Astrocyte of the hippocampus (primary cell): ENCODE results near the gene IFNAR1.
A peak's percentile ranks its signal among the peaks of the same experiment; 100 is the strongest.
"Not testable (repeated sequence)": the region's sequence is repeated elsewhere in the genome, so short reads cannot be mapped to it uniquely, and the experiment has no call there.

Source experiments
- DNase-seq: peaks from one replicate; pipeline ENCODE4 v3.0.0; 2011; ENCODE audit warnings: low read depth, low spot score

IFNAR1 gene

DNA sequence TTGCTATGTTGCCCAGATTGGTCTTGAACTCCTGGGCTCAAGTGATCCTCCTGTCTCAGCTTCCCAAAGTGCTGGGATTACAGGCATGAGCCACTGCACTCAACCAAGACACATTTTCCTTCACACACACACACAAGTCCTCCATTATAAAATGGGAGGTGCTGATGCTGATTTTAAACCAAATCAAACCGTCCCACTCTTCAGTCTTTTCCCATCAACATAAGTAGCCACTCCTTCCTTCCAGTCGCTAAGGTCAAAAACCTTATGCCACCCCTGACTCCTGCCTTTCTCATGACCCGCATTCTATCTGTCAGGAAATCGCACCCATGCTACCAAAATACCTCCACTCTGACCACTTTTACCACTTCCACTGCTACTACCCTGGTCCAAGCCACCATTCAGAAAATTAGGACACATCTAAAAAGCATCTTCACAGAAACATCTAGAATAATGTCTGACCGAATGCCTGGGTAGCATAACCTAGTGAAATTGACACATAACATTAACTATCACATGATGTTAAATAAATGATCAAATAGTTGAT lies 50.4 kb downstream of the IFNAR1 start:
- DNase-seq = no peak

DNA sequence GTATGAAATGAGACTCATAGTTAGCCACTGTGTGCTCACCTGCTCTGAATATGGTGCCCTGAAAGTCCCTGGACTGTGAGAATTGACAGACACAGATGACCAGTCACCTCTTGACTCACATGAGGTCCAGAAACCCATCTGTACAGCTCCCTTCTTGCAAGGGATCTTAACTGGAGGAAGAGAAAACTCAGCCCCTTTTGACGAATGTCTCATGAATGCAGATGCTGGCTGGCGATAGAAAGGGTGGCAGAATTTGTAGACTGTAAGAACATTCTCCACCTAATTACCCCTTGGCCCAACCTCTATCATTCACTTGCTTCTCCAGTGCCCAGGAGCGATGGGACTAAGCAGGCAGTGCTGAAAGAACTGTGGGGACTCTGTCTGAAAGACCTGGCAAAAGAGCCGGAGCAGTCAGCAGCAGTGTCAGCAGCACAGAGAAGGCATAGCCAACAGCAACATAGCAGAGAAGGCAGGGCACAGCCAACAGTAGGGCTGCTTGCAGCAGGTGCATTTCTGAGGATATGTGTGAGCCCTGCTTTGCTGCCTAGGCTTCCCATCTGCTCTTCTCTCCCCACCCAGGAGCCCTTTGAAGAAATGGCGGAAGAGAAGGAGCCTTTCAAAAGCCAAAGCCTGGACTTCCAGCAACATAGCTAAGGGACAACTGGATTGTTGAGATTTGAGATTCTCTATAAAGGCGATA lies 52.6 kb downstream of the IFNAR1 start:
- DNase-seq = no peak

DNA sequence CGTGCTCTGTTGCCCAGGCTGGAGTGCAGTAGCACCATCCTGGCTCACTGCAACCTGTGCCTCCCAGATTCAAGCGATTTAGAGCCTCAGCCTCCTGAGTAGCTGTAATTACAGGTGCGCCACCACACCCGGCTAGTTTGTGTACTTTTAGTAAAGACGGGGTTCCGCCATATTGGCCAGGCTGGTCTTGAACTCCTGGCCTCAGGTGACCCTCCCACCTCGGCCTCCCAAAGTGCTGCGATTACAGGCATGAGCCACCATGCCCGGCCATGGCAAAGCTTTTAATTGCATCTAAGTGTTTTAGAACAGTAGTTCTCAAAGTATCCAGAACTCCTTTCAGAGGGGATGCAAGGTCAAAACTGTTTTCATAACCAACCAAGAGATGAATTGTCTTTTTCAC lies 53.3 kb downstream of the IFNAR1 start:
- DNase-seq = no peak

DNA sequence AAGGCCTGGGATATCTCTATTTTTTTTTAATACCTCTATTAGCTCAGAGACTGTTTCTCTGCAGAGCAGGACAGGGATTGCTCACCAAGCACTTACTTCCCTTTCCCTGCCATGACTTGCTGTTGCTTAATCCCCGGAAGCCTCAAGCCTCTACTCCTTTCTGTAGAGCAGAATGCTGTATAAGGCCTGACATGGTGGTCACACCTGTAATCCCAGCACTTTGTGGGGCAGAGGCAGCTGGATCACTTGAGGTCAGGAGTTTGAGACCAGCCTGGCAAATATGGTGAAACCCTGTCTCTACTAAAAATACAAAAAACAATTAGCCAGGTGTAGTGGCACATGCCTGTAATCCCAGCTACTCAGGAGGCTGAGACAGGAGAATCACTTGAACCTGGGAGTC lies 55.2 kb downstream of the IFNAR1 start:
- DNase-seq = not testable (repeated sequence)

DNA sequence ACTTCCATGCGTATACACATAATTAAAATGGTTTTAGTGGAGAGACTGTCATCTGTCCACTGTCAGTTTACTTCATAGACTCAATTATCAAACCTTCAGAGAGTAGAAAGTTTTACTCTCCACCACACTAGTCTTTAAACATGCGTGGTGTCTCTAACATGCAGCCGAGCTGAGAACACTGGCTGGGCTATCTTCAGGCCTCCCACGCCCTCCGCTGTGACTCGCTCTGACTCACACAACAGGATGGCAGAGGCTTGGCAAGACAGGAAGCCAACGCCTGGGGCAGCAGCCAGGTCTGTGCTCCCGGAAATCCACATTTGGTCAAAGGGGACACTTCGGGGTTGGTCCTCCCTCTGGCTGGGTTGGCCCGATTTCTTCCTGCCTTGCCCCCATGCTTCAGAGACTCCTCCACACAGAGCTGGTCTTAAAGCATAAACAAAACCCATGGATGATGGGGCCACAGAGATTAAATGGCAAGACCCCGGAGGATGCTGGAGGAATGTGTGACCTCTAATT lies 55.8 kb downstream of the IFNAR1 start:
- DNase-seq = peak; percentile 96

DNA sequence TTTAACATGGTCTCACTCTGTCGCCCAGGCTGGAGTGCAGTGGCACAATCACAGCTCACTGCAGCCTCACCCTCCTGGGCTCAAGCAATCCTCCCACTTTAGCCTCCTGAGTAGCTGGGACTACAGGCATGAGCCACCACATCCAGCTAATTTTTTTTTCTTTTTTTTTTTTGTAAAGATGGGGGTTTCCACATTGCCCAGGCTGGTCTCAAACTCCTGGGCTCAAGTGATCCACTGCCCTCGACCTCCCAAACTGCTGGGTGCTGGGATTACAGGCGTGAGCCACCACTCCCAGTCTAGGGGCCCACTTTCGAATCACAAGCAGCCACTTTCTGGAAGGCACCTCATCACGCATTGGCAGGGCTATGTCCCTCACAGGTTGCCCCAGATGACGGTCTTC lies 56.6 kb downstream of the IFNAR1 start:
- not testable (repeated sequence) for DNase-seq

DNA sequence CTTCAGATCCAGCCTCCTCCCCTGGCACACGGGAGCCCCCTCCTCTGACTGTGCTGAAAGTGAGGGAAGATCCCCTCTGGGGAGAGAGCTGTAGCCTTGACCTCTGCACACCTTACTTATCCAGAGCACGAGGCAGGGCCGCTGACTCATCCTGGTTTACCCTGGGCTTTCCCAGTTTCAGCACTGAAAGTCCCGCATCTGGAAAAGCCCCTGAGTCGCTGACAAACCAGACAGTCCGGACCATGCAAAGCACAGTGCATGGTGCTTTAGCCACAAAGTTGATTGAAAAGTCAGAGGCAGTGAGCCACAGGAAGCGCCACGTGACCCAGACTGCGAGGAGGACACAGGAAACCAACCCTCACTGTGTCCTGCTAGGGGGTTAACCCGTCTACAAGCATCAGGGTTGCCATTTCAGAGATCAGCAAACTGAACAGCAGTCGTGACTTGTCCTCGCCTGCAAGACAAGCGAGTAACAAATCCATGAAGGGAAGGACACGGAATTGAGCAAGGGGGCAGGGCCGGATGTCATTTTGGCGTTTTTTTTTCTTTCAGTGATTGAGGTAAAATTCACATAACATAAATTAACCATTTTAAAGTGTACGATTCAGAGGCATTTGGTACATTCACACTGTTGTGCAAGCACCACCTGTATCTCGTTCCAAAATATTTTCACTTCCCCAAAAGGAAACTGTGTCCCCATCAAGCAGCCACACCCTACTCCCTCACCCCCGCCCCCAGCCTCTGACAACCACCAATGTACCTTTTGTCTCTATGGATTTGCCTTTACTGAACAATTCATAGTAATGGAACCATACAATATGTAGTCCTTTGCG lies 58.5 kb downstream of the IFNAR1 start:
- DNase-seq = peak; percentile 88

DNA sequence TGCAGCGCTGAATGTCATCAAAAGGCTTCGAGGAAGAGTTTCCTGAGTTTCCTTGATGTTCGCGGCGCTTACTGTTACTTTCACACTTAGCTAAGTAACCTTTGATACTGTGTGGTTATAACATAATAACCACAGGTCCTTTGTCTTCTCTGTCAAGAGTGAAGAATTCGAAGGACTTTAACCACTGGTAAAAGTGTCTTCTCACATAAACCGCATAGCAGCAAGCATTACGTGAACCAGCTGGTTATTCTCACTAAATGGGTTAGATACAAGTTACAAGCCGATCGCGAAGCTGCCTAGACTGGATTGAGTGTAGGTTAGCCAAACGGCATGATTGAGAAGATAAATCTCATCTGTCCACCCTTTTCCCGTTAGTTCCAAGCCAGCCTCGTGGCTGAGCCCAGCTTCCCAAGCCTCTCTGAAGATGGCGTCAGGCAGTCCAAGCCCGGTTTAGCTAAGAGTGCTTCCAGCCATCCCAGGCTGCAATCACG lies 60.1 kb downstream of the IFNAR1 start:
- peak; percentile 73 for DNase-seq

DNA sequence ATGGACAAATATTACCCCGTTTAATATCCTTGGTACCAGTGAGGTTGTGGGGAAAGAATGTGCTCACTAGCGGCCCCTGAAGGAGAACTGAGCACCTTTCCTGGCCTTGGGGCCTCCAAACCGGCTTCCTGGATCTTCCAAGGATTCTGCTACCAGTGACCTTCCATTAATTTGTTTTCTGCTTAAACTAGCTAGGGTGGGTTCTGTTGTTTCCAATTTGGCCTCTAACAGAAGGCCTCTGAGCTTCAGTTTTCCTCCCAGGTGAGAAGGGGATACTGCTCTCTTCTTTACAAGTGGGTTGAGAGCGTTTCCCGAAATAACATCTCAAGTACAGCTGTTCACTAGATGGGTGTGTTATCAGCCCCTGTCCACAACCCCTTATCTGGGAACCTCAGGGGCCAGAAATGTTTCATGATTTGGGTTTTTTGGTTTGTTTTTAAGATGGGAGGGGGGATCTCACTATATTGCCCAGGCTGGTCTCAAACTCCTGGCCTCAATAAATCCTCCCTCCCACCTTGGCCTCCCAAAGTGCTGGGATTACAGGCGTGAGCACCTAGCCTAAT lies 61.5 kb downstream of the IFNAR1 start:
- no peak for DNase-seq

DNA sequence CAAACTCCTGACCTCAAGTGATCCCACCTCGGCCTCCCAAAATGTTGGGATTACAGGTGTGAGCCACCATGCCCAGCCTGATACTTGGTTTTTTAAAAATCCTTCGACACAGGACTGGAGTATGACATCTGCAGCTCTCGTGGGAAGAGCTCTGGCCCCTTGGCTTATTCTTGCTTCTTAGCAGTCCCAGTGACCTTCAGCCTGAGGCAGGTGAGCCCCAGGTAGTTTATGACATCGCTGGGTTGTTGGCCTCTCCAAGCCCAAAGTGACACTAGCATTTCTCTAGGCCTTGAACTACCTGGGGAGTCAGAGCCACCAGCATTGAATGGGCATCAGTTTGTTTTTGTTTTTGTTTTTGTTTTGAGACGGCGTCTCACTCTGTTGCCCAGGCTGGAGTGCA lies 62.5 kb downstream of the IFNAR1 start:
- DNase-seq = no peak

DNA sequence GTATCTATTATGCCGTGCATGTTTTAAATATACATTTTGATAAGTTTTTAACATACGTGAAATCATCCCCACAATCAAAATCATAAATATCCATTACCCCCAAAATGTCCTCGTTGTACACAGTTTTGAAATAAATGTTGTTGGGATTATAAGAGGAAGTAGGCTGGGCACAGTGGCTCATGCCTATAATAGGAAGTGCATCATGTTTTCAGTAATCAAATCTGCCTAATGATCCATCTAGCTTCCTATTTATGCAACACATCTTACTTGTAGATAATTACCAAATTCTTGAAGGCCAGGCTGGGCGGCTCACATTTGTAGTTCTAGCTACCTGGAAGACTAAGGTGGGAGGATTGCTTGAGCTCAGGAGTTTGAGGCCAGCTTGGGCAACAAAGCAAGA lies 63.4 kb downstream of the IFNAR1 start:
- DNase-seq = no peak

DNA sequence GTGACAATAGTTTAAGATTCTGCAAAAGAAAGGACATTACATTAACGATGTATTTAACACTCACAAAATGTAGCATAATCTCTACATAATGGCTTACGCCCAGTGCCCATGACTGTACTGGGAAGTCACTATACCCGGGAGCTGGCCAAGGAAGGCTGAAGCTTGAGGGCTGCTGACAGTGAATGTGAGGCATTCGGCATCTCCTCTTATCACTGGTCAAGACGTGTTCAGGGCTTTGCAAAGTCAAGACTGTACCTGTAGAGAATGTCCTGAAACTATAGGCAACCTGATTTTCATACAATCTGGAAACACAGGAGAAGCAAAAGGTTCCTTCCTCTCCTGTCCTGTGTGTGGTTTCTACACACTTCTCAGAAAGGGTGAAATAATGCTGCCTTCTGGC lies 65.7 kb downstream of the IFNAR1 start:
- no peak for DNase-seq

DNA sequence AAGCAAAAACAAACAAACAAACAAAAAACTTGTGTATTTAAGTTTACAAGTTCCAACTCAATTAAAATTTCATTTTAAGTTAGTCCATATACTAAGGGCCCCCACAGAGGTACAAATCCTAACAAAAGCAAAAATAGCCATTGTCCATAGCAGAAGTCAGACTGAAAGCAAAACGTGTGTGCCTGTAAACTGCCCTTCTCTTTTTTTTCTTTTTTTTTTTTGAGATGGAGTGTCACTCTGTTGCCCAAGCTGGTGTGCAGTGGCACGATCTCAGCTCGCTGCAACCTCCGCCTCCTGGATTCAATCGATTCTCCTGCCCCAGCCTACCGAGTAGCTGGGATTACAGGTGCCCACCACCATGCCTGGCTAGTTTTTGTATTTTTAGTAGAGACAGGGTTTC lies 66.9 kb downstream of the IFNAR1 start:
- no peak for DNase-seq

DNA sequence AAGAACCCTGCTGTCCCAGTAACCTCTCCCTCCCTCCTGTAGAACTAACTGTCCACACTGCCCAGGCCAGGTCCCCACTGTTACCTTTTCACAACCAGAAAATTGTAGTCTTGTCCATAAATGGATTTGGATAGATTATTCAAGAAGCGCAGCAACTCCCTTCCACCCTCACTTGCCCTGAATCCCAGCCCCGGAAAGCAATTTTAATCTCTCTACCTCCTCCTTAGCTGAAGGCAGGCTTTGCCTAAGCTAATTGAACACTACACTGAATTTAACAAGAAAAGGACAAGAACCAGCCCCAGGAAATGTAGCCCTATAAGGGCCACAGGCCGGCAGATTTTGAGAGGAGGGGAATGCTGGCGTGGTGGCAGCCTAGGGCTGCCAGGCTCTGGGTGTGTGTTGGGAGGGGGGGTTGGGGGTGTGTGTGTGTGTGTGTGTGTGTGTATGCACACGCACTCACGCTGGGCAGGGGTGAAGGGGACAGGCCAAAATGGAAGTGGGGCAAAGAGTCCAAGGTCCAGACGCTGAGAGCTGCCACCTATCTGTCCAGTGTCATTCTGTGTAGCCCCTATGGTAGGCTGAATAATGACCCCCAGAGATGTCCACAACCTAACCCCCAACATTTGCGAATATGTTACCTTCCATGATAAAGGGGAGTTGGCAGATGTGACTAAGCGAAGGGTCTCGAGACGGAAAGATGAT lies 67.7 kb downstream of the IFNAR1 start:
- no peak for DNase-seq

DNA sequence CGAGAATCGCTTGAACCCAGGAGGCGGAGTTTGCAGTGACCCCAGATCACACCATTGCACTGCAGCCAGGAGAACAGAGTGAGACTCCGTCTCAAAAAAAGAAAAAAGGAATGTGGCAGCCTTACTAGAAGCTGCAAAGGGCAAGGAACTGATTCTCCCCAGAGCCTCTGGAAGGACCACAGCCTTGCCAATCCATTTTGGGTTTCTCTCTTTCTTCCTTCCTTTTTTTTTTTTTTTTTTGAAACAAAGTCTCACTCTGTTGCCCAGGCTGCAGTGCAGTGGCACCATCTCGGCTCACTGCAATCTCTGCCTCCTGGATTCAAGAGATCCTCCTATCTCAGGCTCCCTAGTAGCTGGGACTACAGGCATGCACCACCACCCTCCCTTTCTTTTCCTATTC lies 68.6 kb downstream of the IFNAR1 start:
- DNase-seq = no peak

DNA sequence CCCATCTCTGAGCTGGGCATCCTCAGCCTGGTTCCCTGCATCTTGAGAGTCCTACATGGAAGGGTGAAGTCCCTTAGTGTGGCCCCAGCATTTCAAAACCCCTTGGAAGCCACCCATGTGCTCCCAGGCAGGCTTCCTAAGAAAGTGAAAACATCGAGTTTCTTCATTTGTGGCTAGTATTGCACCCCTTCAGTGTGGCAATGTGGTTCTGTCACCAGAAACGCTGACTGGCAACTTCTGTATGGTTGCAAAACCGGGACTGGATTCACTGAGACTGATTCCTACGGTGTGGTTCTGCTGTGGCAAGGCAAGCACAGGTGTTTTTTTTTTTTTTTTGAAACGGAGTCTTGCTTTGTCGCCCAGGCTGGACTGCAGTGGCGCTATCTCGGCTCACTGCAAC lies 69.5 kb downstream of the IFNAR1 start:
- DNase-seq = no peak

DNA sequence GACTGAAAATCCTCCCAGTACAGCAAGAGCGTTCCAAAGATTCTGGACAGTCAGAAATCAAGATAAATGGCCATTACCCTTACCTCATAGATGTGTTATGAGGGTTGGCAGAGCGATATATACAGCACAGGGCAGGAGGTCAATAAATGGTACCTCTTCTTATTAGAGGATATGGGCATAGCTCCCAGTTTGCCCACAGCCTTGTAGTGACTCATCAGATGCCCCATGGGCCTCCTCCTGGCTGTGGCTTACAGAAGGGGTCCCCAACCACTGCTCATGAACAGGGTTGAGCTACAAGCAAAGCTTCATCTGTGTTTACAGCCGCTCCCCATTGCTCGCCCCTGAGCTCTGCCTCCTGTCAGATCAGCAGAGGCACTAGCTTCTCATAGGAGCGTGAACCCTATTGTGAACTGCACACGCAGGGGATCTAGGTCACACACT lies 71.1 kb downstream of the IFNAR1 start:
- peak; percentile 87 for DNase-seq

DNA sequence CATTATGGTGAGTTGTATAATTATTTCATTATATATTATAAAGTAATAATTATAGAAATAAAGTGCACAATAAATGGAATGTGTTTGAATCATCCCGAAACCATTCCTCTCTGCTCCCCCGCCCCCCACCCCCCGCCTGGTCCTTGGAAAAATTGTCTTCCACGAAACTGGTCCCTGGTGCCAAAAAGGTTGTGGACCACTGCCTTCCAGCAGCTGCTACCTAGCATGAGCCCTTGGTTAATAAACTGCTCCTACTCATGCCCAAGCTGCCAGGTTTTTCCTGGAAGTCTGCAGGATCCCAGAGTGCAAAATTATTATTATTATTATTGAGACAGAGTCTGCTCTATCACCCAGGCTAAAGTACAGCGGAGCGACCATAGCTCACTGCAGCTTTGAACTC lies 71.7 kb downstream of the IFNAR1 start:
- no peak for DNase-seq

DNA sequence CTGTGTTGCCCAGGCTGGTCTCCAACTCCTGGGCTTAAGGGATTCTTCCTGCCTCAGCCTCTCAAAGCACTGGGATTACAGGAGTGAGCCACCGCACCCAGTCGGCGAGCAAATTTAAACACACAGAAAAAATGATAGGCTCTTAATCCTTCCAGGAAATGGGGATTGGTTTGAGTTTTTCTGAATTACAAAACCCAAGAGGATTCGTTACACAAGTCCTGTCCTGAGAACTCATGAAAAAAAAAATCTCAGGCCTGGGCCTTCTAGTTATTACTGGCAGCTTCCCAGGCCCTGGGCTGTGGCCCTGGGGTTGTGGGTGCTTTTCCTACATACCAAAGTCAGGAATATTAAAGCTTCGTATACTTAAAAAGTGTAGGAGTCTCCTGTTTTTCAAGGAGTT lies 72.2 kb downstream of the IFNAR1 start:
- DNase-seq = peak; percentile 91

DNA sequence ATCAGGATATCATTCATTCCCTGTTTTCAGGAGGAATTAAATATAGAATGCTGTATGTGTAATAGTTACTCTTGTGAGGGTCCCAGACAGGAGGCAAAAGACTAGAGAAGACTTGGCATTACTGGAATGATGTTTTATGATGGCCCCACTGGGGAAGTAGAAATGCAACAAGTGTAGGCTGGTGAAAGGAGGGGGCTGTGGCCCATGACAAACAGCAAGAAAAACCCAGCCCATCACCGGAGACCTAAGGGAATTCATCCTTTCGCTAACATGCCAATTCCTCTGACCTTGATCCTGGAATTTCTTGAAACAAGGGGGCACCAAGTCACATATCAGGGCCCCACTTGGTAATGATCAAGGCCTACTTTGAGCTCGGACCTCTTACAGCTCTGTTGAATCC lies 72.9 kb downstream of the IFNAR1 start:
- no peak for DNase-seq

DNA sequence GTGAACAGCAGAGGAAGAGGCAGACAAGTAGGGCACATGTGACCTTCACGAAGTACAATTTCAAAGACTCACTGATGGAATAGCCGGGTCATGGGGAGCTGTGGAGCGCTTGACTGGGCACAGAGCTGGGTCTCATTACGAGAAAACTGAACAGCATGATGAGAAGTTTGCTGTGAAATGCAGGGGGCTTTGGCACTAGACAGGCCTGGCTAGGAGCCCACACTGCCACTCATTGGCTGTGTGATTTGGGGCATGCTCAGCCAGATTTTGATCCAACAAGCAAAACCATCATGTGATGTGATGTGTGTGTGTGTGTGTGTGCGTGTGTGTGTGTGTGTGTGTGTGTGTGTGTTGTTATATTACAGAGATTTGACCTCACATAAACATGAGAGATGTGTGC lies 73.6 kb downstream of the IFNAR1 start:
- no peak for DNase-seq

DNA sequence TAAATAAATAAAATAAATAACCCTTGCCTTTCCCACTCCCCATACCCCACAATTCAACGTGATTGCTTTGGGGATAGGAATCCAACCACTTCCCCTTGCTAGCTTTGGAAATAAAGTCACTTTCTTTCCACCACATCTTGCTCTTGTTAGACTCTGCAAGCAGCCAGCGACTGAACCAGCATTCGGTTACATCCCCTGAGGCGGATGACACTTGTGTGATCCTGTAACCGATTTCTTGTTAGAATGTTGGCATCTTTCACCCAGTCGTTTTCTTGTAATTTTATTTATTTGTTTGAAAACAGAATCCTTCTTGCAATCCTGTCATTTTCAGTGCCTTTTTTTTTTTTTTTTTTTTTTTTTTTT lies 76.8 kb downstream of the IFNAR1 start:
- DNase-seq = no peak
